Adipose tissue (tissue), 3 donors: ENCODE data around the gene RFX2. TPM values are rescaled to one million over a fixed set of nuclear protein-coding genes. Genes with fewer than 3 reads are reported as not detected.

Experiments
- H3K27ac ChIP-seq: one replicate; pipeline ENCODE4 v1.5.1; 2013; ENCODE audit warnings: low read depth, low read length
- WGBS, 3 donors: extraction: QIAGEN DNeasy Blood & Tissue Kit; methylation state at CpG; one replicate each; pipeline ENCODE4 v1.1.7; 2013; 5-methylcytosine and 5-hydroxymethylcytosine counted together
- polyA plus RNA-seq, 3 donors: library from polyadenylated mRNA; stranded (reverse); fragments of 200-250 nt; gene quantifications; one replicate each; pipeline ENCODE4 v1.2.3, GENCODE V29; 2013
- donor health status: healthy with polysubstance abuse.
- donor health status: Bipolar disorder and iron deficiency.
- donor health status: healthy.

The RFX2 gene
- polyA plus RNA-seq, 3 donors, result 1.6 to 21.5 (median 3.7) TPM

DNA sequence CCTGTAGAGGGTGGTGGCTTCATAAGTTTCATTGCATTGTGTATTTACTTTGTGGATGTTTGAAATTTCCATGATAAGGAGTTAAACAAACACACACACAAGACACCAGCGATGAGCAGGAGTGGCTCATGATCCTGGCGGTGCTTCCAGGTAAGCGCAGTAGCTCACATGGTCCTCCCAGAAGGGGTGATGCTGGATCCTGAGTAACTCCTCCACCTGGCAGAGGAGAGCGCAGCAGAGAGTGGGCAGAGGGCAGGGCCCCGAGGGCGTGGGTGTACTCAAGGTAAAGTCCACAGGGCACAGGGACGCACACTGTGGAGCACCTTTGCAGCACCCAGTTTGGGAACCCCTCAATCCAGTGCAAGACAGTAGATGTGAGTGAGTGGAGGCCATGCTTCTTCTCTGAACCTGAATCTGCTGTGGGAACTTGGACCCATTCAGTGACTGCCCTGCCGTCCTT lies 54.0 kb downstream of the RFX2 start:
- WGBS, 3 donors, result 63 to 89% (median 82%) methylated on average over 8 of the region's 8 CpGs
- peak overlapping the region; percentile 99 for H3K27ac ChIP-seq

GRCh38 chr19:6055013-6055795 lies 55.1 kb downstream of the RFX2 start:
- no peak overlapping the region for H3K27ac ChIP-seq
- 94 to 99% (median 98%) methylated on average over 4 of the region's 4 CpGs for WGBS, 3 donors

- 16 to 18% (median 16%) methylated on average over 15 of the region's 15 CpGs for WGBS, 3 donors
Observed at GRCh38 chr19:6048793-6049405, 61.4 kb downstream of the RFX2 start.

DNA sequence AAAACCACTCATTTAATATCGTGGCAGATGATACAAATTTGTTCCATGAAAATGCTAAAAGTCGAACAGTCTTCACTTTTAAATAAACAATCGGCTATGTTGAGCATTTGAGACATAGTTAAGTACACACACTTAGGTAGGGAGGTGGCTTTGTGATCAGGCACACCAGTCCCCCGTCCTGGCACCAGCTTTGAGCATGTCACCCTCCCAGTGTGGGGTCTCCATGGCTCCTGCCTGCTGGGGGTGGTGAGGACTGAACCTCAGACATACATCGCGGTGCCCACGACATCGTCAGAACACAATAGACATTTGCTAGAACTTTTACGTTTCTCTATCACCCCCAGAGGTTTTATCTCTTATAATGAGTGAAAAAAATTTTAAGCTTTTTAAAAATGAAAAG lies 62.0 kb downstream of the RFX2 start:
- 14 to 42% (median 36%) methylated on average over 9 of the region's 9 CpGs for WGBS, 3 donors

More at GRCh38 chr19:6048793-6049405, 61.4 kb downstream of the RFX2 start:
- no peak overlapping the region for H3K27ac ChIP-seq

DNA sequence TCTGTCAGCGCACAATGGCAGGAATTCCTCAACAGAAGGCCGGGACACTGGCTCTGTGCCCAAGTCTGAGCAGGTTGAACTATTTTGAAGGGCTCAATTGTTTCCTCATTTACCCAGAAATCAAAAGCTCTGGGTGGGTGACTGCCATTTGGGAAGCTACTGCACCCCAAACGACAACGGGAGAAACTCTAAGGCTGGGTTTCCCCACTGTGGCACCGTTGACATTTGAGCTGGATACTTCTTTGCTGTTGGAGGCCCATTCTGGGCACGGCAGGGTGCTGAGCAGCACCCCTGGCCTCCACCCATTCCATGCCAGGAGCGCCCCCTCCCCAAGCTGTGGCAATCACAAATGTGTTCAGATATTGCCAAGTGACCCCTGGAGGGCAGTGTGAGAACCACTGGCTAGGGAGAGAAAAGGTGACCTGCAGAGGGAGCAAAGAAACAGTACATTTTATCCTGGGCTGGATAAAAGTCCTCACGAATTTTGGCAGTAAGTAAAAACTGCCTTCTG lies 62.5 kb downstream of the RFX2 start:
- H3K27ac ChIP-seq, result no peak overlapping the region
- WGBS, 3 donors, result 47 to 53% (median 53%) methylated on average over 8 of the region's 8 CpGs

More for the DNA sequence above, 62.0 kb downstream of the RFX2 start:
- no peak overlapping the region for H3K27ac ChIP-seq

- no peak overlapping the region for H3K27ac ChIP-seq
Observed at GRCh38 chr19:6047256-6047655, 63.0 kb downstream of the RFX2 start.

GRCh38 chr19:6045108-6045507 lies 65.2 kb downstream of the RFX2 start:
- H3K27ac ChIP-seq, result no peak overlapping the region
- WGBS, 3 donors, result 94 to 95% (median 94%) methylated on average over 7 of the region's 7 CpGs

More at GRCh38 chr19:6047256-6047655, 63.0 kb downstream of the RFX2 start:
- 80 to 89% (median 88%) methylated on average over 18 of the region's 18 CpGs for WGBS, 3 donors

DNA sequence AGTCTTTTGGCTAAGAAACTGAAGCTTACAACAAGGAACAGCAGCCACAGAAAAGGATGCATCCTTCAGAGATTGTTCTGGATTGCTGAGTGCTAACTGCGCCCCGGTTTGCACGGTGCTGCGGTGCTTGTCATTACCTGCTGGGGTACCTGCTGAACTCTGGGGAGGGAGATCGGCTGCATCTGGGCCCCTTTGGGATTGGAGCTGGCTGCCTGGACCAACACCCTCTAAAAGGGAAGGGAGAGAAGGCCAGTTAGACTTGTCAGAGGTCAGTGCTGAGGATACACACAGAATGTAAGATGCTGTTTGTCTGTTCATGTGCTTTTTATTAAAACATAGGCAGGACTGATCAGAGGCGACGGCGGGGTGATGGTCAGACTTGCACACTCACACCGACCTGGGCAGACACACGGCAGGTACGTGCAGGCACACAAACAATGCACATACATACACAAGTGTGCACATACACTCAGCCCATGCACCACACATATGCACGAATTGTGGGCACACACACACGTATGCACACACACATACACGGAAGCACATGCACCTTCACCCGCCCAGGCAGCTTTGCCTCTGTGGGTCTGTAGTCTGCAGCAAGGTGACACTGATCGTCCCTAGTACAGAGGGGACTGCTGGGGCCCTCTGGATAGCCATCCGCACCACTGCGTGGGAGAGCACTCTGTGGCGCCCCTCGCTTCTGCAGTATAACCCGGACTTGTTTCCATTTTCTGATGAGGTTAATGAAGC lies 66.1 kb downstream of the RFX2 start:
- WGBS, 3 donors, result 91 to 94% (median 92%) methylated on average over 21 of the region's 21 CpGs
- no peak overlapping the region for H3K27ac ChIP-seq

DNA sequence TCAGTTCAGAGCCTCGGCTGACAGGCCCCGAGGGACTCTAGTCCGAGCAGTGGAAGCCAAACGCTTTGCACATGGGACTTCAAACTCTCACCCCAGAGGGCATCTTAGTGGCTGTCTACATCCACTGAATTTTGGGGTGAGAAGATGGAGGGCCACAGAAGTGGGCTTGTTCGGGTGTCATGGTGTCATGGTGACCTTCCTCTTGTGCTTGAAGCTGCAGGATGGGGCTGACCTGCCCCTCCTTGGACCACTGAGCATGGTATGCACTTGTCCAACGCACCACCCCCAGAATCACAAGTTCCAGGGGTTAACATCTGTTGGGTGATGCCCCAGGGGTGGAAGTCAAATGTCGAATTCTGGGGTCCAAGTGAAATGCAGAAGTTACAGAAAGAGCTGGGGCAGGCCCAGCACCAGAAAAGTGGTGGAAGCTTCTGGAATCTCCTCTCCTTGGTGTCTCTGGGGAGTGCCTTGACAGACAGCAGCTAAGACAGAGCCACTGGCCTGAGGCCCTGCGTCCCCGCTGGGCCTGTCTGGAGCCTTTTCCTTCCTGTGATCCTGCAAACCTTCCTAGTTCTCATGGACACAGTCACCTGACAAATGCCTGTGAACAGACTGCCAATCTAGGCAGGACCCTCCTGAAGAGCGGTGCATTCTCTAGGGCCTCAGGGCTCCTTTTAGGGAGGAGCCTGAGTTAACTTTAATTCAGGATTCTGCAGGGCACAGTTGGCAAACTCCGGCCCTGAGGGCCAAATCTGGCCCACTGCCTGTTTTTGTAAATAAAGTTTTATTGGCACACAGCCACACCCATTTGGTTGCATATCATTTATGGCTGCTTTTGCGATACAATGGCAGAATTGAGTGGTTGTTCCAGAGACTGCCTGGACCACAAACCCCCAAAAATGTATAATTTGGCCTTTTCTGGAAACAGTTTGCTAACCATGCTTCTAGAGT lies 67.2 kb downstream of the RFX2 start:
- H3K27ac ChIP-seq, result no peak overlapping the region
- WGBS, 3 donors, result 78 to 83% (median 83%) methylated on average over 12 of the region's 12 CpGs

DNA sequence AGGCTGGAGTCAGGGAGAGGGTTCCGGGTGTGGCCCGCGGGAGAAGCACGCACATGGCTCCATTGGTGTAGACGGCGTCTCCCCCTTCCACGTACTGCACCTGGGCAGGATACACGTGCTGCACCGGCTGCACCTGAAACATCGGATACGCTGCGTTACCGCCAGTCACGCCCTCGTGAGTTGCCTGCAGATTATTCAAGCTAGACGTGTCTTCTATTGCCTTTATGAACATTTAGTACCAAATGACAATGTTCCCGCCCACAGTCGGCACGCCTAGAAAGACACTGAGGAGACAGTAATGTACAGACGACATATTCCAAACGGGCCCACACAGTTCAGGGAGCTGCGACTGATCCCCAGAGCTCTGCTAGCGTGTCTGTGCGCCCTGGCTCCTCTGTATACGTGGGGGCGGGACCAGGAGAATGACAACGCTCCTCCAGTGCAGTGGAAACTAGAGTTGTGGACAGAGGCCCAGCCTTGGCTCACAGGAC lies 68.3 kb downstream of the RFX2 start:
- 86 to 94% (median 91%) methylated on average over 27 of the region's 27 CpGs for WGBS, 3 donors
- H3K27ac ChIP-seq, result no peak overlapping the region

- 95 to 97% (median 95%) methylated on average over 5 of the region's 5 CpGs for WGBS, 3 donors
- H3K27ac ChIP-seq, result no peak overlapping the region
Observed at GRCh38 chr19:6041071-6041470, 69.2 kb downstream of the RFX2 start.

DNA sequence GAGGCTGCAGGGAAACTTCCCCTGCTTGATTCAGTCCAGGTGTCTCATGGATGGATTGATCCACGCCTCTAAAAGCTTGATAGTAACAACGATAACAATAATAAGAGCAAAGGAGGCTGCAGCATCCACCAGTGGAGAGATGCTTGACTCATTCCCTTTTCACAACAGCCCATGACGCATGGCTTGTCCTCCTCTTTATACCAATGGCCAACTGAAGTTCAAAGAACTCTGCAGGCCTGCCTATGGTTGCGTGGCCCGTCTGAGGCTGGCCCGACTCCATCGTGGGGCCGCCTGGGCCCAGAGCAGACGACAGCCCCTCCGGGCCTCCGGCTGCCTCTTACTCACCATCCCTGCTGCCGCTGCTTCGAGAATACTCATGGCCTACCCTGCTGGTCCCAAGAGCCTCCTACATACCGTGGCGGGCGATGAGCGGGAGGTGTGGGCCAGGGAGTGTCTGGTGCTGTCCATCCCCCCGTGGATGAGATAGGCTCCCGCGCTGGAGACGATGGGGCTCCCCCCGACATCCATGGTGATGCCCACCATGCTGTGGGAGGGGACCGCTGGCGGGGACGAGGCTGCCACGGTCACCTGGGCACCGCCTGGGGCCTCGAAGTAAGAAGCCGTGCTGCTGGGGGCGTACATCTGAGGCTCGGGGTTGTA lies 70.6 kb downstream of the RFX2 start:
- no peak overlapping the region for H3K27ac ChIP-seq
- 93 to 96% (median 94%) methylated on average over 31 of the region's 31 CpGs for WGBS, 3 donors

DNA sequence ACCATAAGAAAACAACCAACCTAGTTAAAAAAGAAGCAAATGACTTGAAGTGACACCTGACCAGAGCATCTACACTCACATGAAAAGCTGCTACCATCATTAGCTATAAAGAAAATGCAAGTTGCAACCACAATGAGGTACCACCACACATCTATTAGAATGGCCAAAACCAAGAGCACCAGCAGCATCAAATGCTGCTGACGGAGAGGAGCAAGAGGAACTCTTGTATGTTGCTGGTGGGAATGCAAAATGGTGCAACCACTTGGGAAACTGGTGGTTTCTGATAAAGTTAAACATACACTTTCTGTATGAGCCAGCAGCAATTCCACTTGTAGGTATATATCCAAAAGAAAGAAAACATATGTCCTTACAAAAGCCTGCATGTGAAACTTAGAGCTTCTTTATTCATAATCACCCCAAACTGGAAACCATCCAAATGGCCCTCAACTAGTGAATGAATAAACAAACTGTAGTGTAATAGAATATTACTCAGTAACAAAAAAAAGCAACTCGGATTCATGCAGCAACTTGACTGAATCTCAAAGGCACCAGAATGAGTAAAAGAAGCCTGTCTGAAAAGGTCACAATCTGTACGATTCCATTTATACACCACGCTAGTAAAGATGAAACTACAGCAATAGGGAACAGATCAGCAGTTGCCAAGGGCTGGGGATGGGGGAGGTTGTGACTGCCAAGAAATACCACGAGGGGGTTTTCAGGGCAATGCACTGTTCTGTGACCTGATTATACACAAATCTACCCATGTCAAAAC lies 71.5 kb downstream of the RFX2 start:
- WGBS, 3 donors, result 77 to 78% (median 77%) methylated on average over 5 of the region's 5 CpGs
- H3K27ac ChIP-seq, result no peak overlapping the region

GRCh38 chr19:6035026-6035425 lies 75.3 kb downstream of the RFX2 start:
- no peak overlapping the region for H3K27ac ChIP-seq
- 91 to 94% (median 93%) methylated on average over 3 of the region's 3 CpGs for WGBS, 3 donors

- WGBS, 3 donors, result 96 to 100% (median 98%) methylated on average over 4 of the region's 4 CpGs
- H3K27ac ChIP-seq, result no peak overlapping the region
Observed at GRCh38 chr19:6034512-6034911, 75.8 kb downstream of the RFX2 start.

DNA sequence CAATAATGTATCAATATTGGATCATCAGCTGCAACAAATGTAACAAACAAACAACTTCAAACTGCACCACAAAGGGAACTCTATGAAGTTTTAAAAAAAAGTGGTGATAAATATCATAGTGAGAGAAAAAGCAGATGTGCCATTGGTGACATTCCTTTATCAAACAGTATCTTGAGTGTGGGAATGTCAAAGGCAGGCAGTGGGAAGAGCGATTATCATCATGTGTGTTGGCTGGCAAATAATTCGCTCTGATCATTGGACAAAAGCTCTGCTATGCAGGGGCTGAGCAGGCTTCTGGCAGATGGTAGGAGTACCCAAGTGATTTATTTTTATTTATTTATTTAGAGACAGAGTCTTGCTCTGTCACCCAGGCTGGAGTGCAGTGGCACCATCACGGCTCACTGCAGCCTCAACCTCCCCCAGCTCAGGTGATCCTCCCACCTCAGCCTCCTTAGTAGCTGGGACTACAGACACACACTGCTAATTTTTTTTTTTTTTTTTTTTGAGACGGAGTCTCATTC lies 76.5 kb downstream of the RFX2 start:
- H3K27ac ChIP-seq, result no peak overlapping the region
- WGBS, 3 donors, result 66 to 98% (median 98%) methylated on average over 4 of the region's 4 CpGs
